GM21526 (cell line): ENCODE data around the gene OSBP.
"Not testable (repeated sequence)": the region's sequence is repeated elsewhere in the genome, so short reads cannot be mapped to it uniquely, and the experiment has no call there.

Experiments
- ATAC-seq: cut with Tn5 transposase; IDR thresholded peaks from one replicate; pipeline ENCODE4 v1.9.1; 2021; ENCODE audit warnings: moderate library complexity; ENCODE audit not compliant: unreplicated experiment, low FRiP score

OSBP gene, protein sequence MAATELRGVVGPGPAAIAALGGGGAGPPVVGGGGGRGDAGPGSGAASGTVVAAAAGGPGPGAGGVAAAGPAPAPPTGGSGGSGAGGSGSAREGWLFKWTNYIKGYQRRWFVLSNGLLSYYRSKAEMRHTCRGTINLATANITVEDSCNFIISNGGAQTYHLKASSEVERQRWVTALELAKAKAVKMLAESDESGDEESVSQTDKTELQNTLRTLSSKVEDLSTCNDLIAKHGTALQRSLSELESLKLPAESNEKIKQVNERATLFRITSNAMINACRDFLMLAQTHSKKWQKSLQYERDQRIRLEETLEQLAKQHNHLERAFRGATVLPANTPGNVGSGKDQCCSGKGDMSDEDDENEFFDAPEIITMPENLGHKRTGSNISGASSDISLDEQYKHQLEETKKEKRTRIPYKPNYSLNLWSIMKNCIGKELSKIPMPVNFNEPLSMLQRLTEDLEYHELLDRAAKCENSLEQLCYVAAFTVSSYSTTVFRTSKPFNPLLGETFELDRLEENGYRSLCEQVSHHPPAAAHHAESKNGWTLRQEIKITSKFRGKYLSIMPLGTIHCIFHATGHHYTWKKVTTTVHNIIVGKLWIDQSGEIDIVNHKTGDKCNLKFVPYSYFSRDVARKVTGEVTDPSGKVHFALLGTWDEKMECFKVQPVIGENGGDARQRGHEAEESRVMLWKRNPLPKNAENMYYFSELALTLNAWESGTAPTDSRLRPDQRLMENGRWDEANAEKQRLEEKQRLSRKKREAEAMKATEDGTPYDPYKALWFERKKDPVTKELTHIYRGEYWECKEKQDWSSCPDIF

DNA sequence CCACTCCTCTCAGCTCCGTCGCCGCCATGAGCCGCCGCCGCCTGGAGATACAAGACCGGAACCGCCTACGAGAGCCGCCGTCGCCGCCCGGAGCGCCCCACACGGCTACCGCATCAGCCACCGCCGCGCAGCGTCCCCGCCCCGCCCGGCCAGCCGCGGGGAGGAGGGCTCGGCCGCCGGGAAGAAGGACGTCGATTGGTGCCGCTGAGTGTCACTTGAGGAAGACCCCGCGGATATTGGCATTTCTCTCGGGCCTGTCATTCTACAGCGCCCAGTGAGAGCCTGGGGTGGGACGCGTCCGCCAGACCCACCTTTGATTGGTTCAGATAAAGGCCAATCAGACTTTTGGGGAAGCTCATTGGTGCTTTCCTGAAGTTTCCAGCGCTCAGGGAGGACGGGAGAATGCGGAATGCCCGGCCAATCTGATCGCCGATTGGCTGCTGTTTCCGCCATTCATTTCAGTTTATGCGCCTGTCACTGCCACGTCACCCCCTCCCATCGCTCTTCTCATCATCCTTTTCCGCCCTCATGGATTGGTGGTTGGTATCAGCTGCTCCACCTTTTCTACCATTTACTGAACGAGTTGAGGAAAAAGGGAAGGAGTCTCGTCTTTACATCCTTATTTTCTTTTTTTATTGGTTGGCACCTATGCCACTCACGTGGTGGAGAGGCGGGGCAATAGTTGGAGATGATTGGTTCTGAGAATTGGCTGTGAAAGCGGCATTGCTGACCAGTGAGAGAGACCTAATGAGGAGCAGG, at the start of gene OSBP:
Gene OSBP (minus strand): TSS at position 138 of the 759 bp plus-strand sequence. CDS start 110 bp downstream, at position 28.
- peak; percentile 86 for ATAC-seq

DNA sequence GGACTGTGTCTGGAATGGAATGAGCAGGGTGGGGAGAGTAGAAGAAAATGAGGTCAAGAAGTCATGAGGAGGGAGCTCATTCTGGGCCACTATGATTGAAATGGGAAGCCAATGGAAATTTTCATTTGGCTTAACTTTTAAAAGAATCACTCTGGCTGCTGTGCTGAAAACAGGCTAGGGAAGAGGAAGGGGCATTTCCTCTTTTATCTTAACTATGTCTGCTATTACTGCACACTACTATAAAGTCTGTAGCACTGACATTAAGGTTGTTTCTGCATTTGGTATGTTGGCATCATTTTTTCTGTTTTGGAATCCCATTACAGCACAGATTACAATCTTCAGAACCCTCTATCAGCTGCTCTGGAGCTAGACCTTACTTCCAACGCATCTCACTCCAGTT, 45.0 kb upstream of the OSBP start:
- no peak for ATAC-seq

DNA sequence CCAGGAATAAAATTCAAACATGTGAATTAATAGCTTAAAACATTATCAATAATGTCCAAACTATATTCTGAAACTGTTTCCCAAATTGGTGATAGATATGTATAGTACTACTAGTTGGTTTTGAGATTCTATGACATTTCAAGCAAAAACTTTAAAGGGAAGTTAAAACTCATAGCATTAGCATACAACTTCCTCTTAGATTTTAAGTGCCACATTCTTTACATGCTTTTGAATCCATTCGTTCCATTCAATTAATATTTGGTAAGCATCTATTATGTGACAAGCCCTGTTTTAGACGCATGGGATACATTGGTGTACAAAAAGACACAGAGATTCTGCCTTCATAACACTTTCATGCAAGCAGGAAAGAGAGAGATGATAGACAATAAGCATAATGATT, 44.4 kb upstream of the OSBP start:
- ATAC-seq: no peak

DNA sequence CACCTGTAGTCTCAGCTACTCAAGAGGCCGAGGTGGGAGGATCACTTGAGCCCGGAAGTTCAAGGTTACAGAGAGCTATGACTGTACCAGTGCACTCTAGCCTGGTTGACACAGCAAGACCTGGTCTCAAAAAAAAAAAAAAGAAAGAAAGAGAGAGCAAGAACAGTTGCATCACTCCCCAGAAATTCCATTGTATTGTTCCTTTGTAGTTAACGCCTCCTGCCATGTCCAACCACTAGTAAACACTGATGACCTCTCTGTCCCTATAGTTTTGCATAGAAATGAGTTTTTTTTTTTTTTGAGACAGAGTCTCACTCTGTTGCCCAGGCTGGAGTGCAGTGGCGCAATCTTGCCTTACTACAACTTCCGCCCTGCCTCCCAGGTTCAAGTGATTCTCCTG, 42.5 kb upstream of the OSBP start:
- ATAC-seq: no peak

DNA sequence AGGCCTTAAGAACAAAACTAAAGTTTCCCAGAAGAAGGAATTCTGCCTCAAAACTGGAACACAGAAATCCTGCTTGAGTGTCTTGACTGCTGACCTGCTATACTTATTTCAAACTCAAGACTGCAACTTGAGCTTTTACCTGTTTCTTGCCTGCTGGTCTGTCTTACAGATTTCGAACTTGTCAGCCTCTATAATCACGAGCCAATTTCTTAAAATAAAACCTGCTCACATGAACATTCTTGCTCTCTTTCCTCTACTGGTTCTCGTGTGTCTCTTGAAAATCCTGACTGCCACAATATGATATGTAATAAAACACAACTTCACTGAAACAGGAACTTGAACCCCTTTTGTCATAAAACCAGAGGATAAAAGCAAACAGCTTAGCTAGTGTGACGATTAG, 39.3 kb upstream of the OSBP start:
- no peak for ATAC-seq

GRCh38 chr11:59647245-59647980, 31.8 kb upstream of the OSBP start:
- ATAC-seq: no peak

- no peak for ATAC-seq
Observed at GRCh38 chr11:59644528-59644927, 29.0 kb upstream of the OSBP start.

DNA sequence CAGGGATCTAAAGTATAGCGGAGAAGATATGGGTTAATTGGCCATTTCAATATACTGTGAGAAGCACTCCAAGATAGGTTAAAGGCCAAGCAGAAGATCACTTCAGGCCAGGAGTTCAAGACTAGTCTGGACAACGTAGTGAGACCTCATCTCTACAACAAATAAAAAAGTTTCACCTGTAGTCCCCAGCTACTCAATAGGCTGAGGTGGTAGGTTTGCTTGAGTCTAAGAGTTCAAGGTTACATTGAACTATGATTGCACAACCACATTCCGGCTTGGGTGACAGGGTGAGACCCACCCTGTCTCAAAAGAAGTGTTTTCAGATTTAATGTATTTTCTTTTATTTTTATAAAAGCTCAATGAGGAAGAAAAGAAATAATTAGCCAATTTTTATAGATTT, 27.8 kb upstream of the OSBP start:
- no peak for ATAC-seq

DNA sequence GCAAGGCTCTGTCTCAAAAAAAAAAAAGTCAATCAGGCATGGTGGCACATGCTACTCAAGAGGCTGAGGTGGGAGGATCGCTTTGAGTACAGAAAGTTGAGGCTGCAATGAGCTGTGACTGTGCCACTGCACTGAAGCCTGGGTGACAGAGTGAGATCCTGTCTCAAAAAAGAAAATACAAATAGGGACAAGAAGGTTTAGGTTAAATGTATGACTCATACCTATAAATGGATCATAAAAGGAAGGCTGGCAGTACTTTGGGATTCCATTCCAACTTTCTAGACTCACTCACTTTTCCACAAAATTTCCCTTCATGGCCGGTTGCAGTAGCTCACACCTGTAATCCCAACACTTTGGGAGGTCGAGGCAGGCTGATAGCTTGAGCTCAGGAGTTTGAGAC, 25.6 kb upstream of the OSBP start:
- no peak for ATAC-seq

DNA sequence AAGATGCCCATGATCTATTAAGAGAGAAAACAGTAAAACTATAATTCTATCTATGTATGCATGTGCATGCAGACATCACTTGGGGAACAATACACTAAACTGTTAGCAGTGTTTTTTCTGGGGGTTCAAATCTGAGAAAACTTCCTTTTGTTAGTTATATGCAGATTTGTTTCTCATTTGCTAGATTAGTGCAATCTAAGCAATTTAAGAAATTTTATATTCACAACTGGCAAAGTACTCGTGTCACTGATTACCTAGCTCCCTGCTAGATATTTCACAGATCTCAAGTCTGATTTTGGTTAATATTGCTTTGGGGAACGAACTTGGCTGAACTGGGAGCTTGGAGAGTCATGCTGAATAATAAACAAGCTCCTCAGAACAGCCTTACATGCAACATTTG, 14.9 kb upstream of the OSBP start:
- no peak for ATAC-seq

DNA sequence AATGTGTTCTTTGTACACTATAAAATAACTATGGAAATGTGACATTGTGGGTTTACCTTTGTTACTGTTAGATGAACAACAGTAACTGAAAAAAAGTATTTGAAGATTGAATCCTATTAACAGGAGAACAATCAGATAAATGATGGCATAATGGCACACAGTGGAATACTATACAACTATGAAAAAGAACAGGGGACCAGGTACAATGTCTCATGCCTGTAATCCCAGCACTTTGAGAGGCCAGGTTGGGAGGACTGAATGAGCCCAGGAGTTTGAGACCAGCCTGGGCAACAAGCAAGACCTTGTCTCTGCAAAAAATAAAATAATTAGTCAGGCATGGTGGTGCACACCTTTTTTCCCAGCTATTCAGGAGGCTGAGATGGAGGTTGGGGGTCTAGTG, 14.4 kb upstream of the OSBP start:
- ATAC-seq: no peak

GRCh38 chr11:59626969-59627368, 11.4 kb upstream of the OSBP start:
- not testable (repeated sequence) for ATAC-seq

- ATAC-seq: no peak
Observed at GRCh38 chr11:59625703-59626102, 10.1 kb upstream of the OSBP start.

GRCh38 chr11:59617876-59618275, 2.3 kb upstream of the OSBP start:
- no peak for ATAC-seq

DNA sequence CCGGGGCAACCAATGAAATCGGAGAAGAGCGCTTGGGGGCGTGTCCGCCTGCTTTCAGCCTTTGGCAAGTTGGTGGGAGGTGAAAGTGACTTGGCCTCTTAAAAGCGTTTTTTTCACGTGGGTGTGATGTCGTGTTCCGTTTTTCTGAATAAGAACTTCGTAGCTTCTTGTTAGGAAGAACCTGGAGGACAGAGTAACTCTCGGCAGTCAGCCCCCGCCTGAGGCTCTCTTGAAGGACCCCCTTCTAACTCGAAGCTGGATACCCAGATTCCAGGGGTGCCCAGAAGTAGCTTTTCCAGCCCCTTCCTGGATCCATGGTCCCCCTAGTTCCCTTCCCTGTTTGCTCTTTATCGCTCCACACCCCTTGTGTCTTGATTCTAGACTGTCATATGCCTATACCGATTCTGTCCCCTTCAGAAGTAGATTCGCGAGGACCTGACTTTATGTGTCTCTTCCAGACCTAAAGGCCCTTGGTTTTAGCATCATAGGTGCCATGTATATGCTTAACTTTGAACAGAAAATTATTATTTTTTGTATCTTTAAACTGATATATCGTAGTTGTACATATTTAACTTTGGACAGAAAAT, 915 bp upstream of the OSBP start:
- no peak for ATAC-seq

- peak; percentile 16 for ATAC-seq
Observed at GRCh38 chr11:59615120-59615636, 396 bp downstream of the OSBP start.

DNA sequence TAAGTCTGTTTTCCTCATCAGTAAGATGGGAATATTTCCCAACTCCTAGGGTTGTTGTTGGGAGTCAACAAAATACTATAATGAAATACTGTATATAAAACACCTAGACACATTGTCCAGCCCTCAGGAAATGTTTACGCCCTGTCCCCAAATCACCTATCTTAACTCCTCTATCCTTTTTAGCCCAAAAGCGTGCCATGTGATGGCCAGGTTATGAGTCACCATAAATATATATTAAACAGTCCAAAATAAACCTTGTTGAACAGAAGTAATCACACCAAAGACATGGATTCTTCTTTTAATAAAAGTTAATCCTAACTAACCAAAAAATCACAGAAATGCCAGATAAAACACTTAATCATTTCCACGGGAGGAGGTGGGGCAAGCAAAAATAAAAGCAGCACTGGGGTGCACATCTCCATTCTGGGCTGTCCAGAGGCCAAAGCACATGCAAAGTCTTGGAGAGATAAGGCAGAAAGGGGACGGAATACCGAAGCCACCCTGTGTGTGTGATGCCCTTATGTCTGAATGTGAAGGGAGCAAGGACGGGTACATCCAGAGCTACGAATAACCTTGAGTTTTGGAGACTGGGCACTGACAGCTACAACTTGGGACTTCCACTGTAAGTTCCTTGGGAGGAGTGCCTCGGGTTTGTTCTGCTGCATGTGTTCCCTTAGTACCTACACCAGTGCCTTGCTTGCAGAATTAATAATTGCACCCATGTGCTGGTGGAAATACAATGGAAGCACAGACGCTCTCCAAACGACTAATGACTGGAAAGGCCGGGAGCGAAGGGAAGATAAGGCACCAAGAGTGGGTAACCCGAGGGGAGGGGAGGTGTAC, 1.1 kb downstream of the OSBP start:
- ATAC-seq: no peak

DNA sequence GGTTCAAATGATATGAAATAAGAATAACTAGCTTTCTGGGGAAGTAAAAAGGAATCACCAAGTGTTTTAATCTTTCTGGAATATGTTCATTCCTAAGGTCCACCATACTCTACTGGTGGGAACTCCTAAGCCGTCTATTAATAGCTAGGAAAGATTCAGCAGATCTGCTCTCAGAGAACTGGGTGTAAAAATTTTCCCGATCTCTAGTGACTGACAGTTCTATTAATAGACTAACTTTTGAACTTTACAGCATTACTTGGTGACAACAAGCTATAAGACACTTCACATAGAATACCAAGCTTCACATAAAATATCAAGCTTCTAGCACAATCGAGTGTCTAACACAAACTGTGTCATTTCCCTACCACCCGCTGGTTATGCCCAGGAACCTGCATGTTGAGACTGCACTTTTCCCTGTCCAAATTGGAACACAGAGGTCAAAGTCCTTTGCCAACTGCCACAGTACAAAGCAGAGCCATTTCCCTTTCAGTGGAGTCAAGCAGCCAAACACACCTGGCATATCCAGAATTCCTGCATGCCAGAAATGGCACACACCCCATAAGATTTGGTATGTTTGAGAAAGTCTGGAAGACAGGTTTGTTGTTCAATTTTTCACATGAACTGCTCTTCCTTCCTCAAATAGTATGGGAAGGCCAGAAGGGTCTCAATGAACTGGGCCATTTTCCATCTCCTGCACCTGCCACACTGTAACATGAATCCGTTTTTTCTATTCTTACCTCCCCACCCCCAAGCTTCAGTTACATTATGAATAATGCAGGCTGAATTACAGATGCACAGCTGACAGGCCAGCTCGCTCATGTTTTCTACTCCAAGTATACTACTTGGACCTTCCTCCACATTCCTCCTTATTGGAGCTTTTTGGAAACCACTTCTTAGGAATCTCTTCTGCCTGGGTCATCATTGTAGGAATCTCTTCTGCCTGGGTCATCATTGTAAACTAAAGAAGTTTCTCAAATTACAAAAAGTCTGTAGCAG, 3.7 kb downstream of the OSBP start:
- ATAC-seq: no peak
